Common myeloid progenitor, CD34-positive (primary cell): ENCODE measurements around the gene ARMC2.
A peak's percentile ranks its signal among the peaks of the same experiment; 100 is the strongest.
"Not testable (repeated sequence)": the region's sequence is repeated elsewhere in the genome, so short reads cannot be mapped to it uniquely, and the experiment has no call there.

ENCODE experiments used
- CTCF ChIA-PET: fragments of 350-600 bp; sonication (Branson Sonifier 250); formaldehyde crosslinking; loops from one replicate; lab custom pipeline; 2021; ENCODE audit warnings: antibody characterized with exemption; lab: Charles Lee
- POLR2A ChIA-PET: fragments of 350-600 bp; sonication (Branson Sonifier 250); formaldehyde crosslinking; loops from one replicate; lab custom pipeline; 2021; ENCODE audit warnings: antibody characterized with exemption; lab: Charles Lee
- DNase-seq, 3 donors: peaks; one replicate each; pipeline versions ENCODE4 v3.0.0 to v3.0.0-alpha.2; 2013
- H3K27ac ChIP-seq, 2 experiments: 1 replicate in 1 of 2; 2 replicates in 1 of 2; pipeline ENCODE4 v1.7.0; 2013; ENCODE audit warnings: inconsistent platforms in 2 of 2, low read length in 2 of 2, mild to moderate bottlenecking in 2 of 2, low read depth in 1 of 2, moderate library complexity in 1 of 2; ENCODE audit not compliant: severe bottlenecking in 2 of 2, insufficient read depth in 1 of 2, poor library complexity in 1 of 2
- H3K27me3 ChIP-seq, 5 experiments: replicated peaks in 2 of 5; 1 replicate in 3 of 5; 2 replicates in 2 of 5; pipeline versions ENCODE4 v1.6.1 to v1.7.0; 2013; ENCODE audit warnings: low read length in 4 of 5, mild to moderate bottlenecking in 2 of 5, moderate library complexity in 2 of 5, inconsistent platforms in 1 of 5; ENCODE audit not compliant: insufficient read depth in 5 of 5, control insufficient read depth in 4 of 5
- H3K36me3 ChIP-seq, 4 experiments: 1 replicate in 2 of 4; 2 replicates in 2 of 4; pipeline versions ENCODE4 v1.6.1 to v1.7.0; 2013; ENCODE audit warnings: low read length in 3 of 4, control low read depth in 1 of 4, mild to moderate bottlenecking in 1 of 4; ENCODE audit not compliant: control insufficient read depth in 4 of 4, insufficient read depth in 4 of 4
- H3K4me1 ChIP-seq, 4 experiments: 1 replicate in 3 of 4; 2 replicates in 1 of 4; pipeline versions ENCODE4 v1.6.1 to v1.7.1; 2013; ENCODE audit warnings: low read length in 3 of 4, mild to moderate bottlenecking in 3 of 4, control low read depth in 1 of 4, inconsistent platforms in 1 of 4, moderate library complexity in 1 of 4; ENCODE audit not compliant: control insufficient read depth in 4 of 4, insufficient read depth in 4 of 4; ENCODE audit errors: control extremely low read depth in 1 of 4
- H3K4me3 ChIP-seq, 7 experiments: 1 replicate in 4 of 7; 2 replicates in 3 of 7; pipeline versions ENCODE4 v1.5.1 to v1.7.0; 2013; ENCODE audit warnings: mild to moderate bottlenecking in 7 of 7, low read length in 6 of 7, moderate library complexity in 6 of 7, inconsistent platforms in 2 of 7, low read depth in 2 of 7, control low read depth in 1 of 7; ENCODE audit not compliant: insufficient read depth in 4 of 7, control insufficient read depth in 1 of 7; ENCODE audit errors: extremely low read depth in 1 of 7
- H3K9me3 ChIP-seq, 5 experiments: 1 replicate in 4 of 5; 2 replicates in 1 of 5; pipeline versions ENCODE4 v1.6.1 to v1.7.1; 2013; ENCODE audit warnings: low read length in 4 of 5, mild to moderate bottlenecking in 2 of 5, inconsistent platforms in 1 of 5, low read depth in 1 of 5, moderate library complexity in 1 of 5; ENCODE audit not compliant: control insufficient read depth in 4 of 5, insufficient read depth in 2 of 5; ENCODE audit errors: control extremely low read depth in 1 of 5
- WGBS: methylation state at CpG from one replicate; pipeline ENCODE4 v1.1.5; 2013; ENCODE audit not compliant: insufficient coverage; 5-methylcytosine and 5-hydroxymethylcytosine counted together

ARMC2 gene

DNA sequence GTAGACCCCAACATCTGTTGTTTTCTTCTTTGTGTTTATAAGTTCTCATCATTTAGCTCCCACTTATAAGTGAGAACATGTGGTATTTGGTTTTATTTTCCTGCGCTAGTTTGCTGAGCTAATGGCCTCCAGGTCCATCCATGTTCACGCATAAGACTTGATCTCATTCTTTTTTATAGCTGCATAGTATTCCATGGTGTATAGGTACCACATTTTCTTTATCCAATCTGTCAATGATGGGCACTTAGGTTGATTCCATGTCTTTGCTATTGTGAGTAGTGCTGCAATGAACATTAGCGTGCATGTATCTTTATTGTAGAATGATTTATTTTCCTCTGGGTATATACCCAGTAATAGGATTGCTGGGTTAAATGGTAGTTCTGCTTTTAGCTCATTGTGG, 82.9 kb downstream of the ARMC2 start:
- WGBS: no CpG with 5 or more reads among the region's 3 CpGs
- H3K27ac ChIP-seq, POLR2A ChIA-PET, H3K36me3 ChIP-seq, DNase-seq, H3K27me3 ChIP-seq, H3K4me1 ChIP-seq, H3K4me3 ChIP-seq, H3K9me3 ChIP-seq: not testable (repeated sequence)
- CTCF ChIA-PET: interaction anchor here (0.6 to 1.9 kb wide), 5 partner anchors 13 to 83 kb away, joined by 3 to 4 read pairs (median 3); partner anchors contain the start of gene ARMC2

DNA sequence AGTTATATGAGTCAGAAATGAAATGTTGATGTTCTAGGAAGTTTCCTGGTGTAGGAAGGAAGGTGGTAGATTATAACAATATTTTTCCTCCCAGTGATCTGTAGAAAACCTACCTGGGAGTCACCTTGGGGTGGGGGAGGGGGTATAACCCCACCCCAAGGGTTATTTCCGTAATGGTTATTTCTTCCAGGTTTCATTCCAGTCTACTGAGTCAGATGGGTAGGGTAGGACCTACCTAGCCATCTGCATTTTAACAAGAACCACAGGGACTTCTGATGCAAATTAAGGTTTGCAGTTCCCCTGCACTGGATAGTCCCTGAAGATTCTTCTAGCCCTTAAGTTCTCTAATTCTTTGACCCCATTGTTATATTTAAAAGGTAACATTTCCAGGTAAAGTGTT, 88.9 kb downstream of the ARMC2 start:
- Histone ChIP-seq H3K9me3 (no peaks in the 10 kb centered on the region), H3K4me3 (no peak overlapping the region), H3K27ac (no peak overlapping the region), H3K4me1 (peaks cover 0 to 7% (median 2%) of the 10 kb centered on the region in 4 experiments), H3K27me3 (no peaks in the 10 kb centered on the region), H3K36me3 (no peaks in the 10 kb centered on the region)
- ChIA-PET POLR2A (no interaction called here), CTCF (interaction anchor here (1.0 to 1.8 kb wide), 2 partner anchors 13 to 17 kb away, joined by 3 to 6 read pairs; no protein-coding TSS in a partner anchor)
- no peak for DNase-seq
- WGBS: 100% methylated on average over 1 of the region's 1 CpG

DNA sequence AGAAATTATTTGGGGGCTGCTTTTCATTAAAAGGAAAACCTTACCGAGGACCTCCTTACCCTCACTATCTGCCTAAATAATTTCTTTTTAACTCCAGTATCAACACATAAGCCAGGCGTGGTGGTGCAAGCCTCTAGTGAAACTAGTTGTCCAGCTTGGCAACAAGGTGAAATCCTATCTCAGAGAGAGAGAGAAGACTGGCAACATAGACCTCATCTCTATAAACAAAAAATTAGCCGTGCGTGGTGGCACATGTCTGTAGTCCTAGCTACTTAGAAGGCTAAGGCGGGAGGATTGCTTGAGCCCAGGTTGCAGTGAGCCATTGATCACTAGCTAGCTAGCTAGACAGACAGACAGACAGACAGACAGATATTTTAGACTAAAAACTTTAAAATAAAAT, 92.5 kb downstream of the ARMC2 start:
- Histone ChIP-seq H3K9me3 (no peaks in the 10 kb centered on the region), H3K27ac (no peak overlapping the region), H3K4me3 (no peak overlapping the region), H3K27me3 (no peaks in the 10 kb centered on the region), H3K4me1 (peaks cover 2 to 37% (median 11%) of the 10 kb centered on the region in 4 experiments), H3K36me3 (no peaks in the 10 kb centered on the region)
- CTCF ChIA-PET: interaction anchor here (0.8 to 2.2 kb wide), 3 partner anchors 15 to 95 kb away, joined by 4 to 5 read pairs (median 4); no protein-coding TSS in a partner anchor
- 100% methylated on average over 3 of the region's 5 CpGs for WGBS
- POLR2A ChIA-PET: no interaction called here
- no peak for DNase-seq

- DNase-seq: no peak
- no peaks in the 10 kb centered on the region for H3K36me3 ChIP-seq
- H3K4me3 ChIP-seq: no peak overlapping the region
- H3K27me3 ChIP-seq: no peaks in the 10 kb centered on the region
- H3K4me1 ChIP-seq: peaks cover 2 to 43% (median 12%) of the 10 kb centered on the region in 4 experiments
- no peak overlapping the region for H3K27ac ChIP-seq
- POLR2A ChIA-PET: no interaction called here
- H3K9me3 ChIP-seq: no peaks in the 10 kb centered on the region
- CTCF ChIA-PET: interaction anchor here (1.5 to 2.2 kb wide), 3 partner anchors 19 to 95 kb away, joined by 4 to 5 read pairs (median 4); no protein-coding TSS in a partner anchor
- WGBS: no CpG with 5 or more reads among the region's 1 CpG
Measured at GRCh38 chr6:108941281-108941680, 93.1 kb downstream of the ARMC2 start.

GRCh38 chr6:108941859-108942258, 93.6 kb downstream of the ARMC2 start:
- no peak overlapping the region for H3K27ac ChIP-seq
- POLR2A ChIA-PET: no interaction called here

GRCh38 chr6:108942556-108943492, 94.6 kb downstream of the ARMC2 start:
- ChIA-PET CTCF (interaction anchor here (0.9 to 2.7 kb wide), 7 partner anchors 12 to 130 kb away, joined by 3 to 6 read pairs (median 5); no protein-coding TSS in a partner anchor), POLR2A (no interaction called here)
- H3K4me1 ChIP-seq: peaks cover 10 to 56% (median 23%) of the 10 kb centered on the region in 4 experiments
- DNase-seq: peak; percentile 31 to 83 (median 72)
- peak overlapping the region in 1 of 2 experiments; percentile 28 for H3K27ac ChIP-seq
- no peaks in the 10 kb centered on the region for H3K9me3 ChIP-seq
- peak overlapping the region in 4 of 7 experiments; percentile 37 to 58 (median 44) for H3K4me3 ChIP-seq
- WGBS: 0% methylated on average over 3 of the region's 9 CpGs
- no peaks in the 10 kb centered on the region for H3K36me3 ChIP-seq
- H3K27me3 ChIP-seq: no peaks in the 10 kb centered on the region

More at GRCh38 chr6:108941859-108942258, 93.6 kb downstream of the ARMC2 start:
- Histone ChIP-seq H3K4me3 (no peak overlapping the region), H3K27me3 (no peaks in the 10 kb centered on the region), H3K36me3 (no peaks in the 10 kb centered on the region), H3K4me1 (peaks cover 5 to 49% (median 15%) of the 10 kb centered on the region in 4 experiments), H3K9me3 (no peaks in the 10 kb centered on the region)
- 83% methylated on average over 1 of the region's 2 CpGs for whole genome bisulfite sequencing
- CTCF ChIA-PET: interaction anchor here (0.9 to 2.7 kb wide), 6 partner anchors 18 to 131 kb away, joined by 3 to 6 read pairs (median 4); no protein-coding TSS in a partner anchor
- no peak for DNase-seq
